PC-3 (cell line): ENCODE results near the gene STN1.

Experiments used
- EZH2 ChIP-seq: fragments of 300-600 bp; sonication (generic); IDR thresholded peaks from one replicate; pipeline ENCODE4 v1.6.1; 2017; ENCODE audit warnings: antibody characterized with exemption, mild to moderate bottlenecking, low read length; ENCODE audit not compliant: unreplicated experiment
- EZH2phosphoT487 ChIP-seq: fragments of 300-600 bp; sonication (generic); IDR thresholded peaks from 2 replicates; pipeline ENCODE4 v1.6.1; 2018; ENCODE audit warnings: mild to moderate bottlenecking, antibody characterized with exemption, low read length, borderline replicate concordance
- TF ChIP-seq, protein P1 (sequence below): fragments of 300-600 bp; sonication (generic); conservative IDR thresholded peaks from 2 replicates; pipeline ENCODE4 v1.5.1; 2017; ENCODE audit warnings: antibody characterized with exemption, low read depth, mild to moderate bottlenecking, low read length

DNA sequence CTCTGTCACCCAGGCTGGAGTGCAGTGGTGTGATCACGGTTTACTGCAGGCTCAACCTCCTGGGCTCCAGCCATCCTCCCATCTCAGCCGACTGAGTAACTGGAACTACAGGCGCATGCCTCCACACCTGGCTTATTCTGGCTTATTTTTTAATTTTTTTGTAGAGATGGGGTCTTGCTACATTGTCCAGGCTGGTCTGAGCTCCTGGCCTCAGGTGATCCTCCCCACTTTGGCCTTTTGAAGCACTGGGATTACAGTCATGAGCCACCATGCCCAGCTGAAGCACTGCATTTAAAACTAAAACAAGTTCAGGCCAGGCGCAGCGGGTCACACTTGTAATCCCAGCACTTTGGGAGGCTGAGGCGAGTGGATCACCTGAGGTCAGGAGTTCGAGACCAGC is 70.6 kb downstream of the STN1 start:
- TF ChIP-seq EZH2: no peak
- TF ChIP-seq, protein P1, sequence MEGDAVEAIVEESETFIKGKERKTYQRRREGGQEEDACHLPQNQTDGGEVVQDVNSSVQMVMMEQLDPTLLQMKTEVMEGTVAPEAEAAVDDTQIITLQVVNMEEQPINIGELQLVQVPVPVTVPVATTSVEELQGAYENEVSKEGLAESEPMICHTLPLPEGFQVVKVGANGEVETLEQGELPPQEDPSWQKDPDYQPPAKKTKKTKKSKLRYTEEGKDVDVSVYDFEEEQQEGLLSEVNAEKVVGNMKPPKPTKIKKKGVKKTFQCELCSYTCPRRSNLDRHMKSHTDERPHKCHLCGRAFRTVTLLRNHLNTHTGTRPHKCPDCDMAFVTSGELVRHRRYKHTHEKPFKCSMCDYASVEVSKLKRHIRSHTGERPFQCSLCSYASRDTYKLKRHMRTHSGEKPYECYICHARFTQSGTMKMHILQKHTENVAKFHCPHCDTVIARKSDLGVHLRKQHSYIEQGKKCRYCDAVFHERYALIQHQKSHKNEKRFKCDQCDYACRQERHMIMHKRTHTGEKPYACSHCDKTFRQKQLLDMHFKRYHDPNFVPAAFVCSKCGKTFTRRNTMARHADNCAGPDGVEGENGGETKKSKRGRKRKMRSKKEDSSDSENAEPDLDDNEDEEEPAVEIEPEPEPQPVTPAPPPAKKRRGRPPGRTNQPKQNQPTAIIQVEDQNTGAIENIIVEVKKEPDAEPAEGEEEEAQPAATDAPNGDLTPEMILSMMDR: no peak
- no peak for TF ChIP-seq EZH2phosphoT487
